IPS-18c (cell line): Measurements from ENCODE around the gene KLF13.

Source experiments
- H3K4me3 ChIP-seq: 2 replicates; pipeline ENCODE4 v1.7.0; 2013; ENCODE audit warnings: low read depth, mild to moderate bottlenecking, low read length, moderate library complexity; ENCODE audit not compliant: insufficient read depth
- H3K9me3 ChIP-seq: one replicate; pipeline ENCODE4 v1.6.1; 2013; ENCODE audit warnings: mild to moderate bottlenecking, low read length, moderate library complexity; ENCODE audit not compliant: control insufficient read depth, insufficient read depth

Gene KLF13

GRCh38 chr15:31374489-31374888 is 47.9 kb downstream of the KLF13 start:
- Histone ChIP-seq H3K9me3 (peaks cover 4% of the 10 kb centered on the region), H3K4me3 (no peak overlapping the region)

GRCh38 chr15:31374986-31375385 is 48.4 kb downstream of the KLF13 start:
- Histone ChIP-seq H3K4me3 (no peak overlapping the region), H3K9me3 (peaks cover 4% of the 10 kb centered on the region)

GRCh38 chr15:31375772-31376171 is 49.1 kb downstream of the KLF13 start:
- H3K4me3 ChIP-seq = no peak overlapping the region
- H3K9me3 ChIP-seq = peaks cover 4% of the 10 kb centered on the region

GRCh38 chr15:31376511-31376910 is 49.9 kb downstream of the KLF13 start:
- no peak overlapping the region for H3K4me3 ChIP-seq

GRCh38 chr15:31377030-31377429 is 50.4 kb downstream of the KLF13 start:
- Histone ChIP-seq H3K4me3 (no peak overlapping the region), H3K9me3 (peaks cover 4% of the 10 kb centered on the region)

More at GRCh38 chr15:31376511-31376910, 49.9 kb downstream of the KLF13 start:
- H3K9me3 ChIP-seq = peaks cover 4% of the 10 kb centered on the region

GRCh38 chr15:31378363-31378903 is 51.8 kb downstream of the KLF13 start:
- H3K4me3 ChIP-seq = no peak overlapping the region
- H3K9me3 ChIP-seq = peaks cover 4% of the 10 kb centered on the region

- H3K9me3 ChIP-seq = peaks cover 3% of the 10 kb centered on the region
Measured at GRCh38 chr15:31379042-31379441, 52.4 kb downstream of the KLF13 start.

GRCh38 chr15:31379577-31379976 is 52.9 kb downstream of the KLF13 start:
- Histone ChIP-seq H3K4me3 (no peak overlapping the region), H3K9me3 (peaks cover 2% of the 10 kb centered on the region)

More at GRCh38 chr15:31379042-31379441, 52.4 kb downstream of the KLF13 start:
- H3K4me3 ChIP-seq = no peak overlapping the region

GRCh38 chr15:31381801-31382712 is 55.4 kb downstream of the KLF13 start:
- H3K9me3 ChIP-seq = peaks cover 2% of the 10 kb centered on the region
- no peak overlapping the region for H3K4me3 ChIP-seq

- no peak overlapping the region for H3K4me3 ChIP-seq
- peaks cover 2% of the 10 kb centered on the region for H3K9me3 ChIP-seq
Measured at GRCh38 chr15:31382713-31383045, 56.0 kb downstream of the KLF13 start.

- H3K9me3 ChIP-seq = peaks cover 2% of the 10 kb centered on the region
- H3K4me3 ChIP-seq = no peak overlapping the region
Measured at GRCh38 chr15:31383139-31383538, 56.5 kb downstream of the KLF13 start.

- Histone ChIP-seq H3K4me3 (no peak overlapping the region), H3K9me3 (no peaks in the 10 kb centered on the region)
Measured at GRCh38 chr15:31384568-31384967, 57.9 kb downstream of the KLF13 start.

- no peak overlapping the region for H3K4me3 ChIP-seq
Measured at GRCh38 chr15:31385736-31386135, 59.1 kb downstream of the KLF13 start.

GRCh38 chr15:31387092-31387478 is 60.5 kb downstream of the KLF13 start:
- Histone ChIP-seq H3K9me3 (no peaks in the 10 kb centered on the region), H3K4me3 (no peak overlapping the region)

More at GRCh38 chr15:31385736-31386135, 59.1 kb downstream of the KLF13 start:
- H3K9me3 ChIP-seq = no peaks in the 10 kb centered on the region

GRCh38 chr15:31387479-31388118 is 61.0 kb downstream of the KLF13 start:
- Histone ChIP-seq H3K4me3 (no peak overlapping the region), H3K9me3 (no peaks in the 10 kb centered on the region)

- H3K9me3 ChIP-seq = no peaks in the 10 kb centered on the region
- H3K4me3 ChIP-seq = no peak overlapping the region
Measured at GRCh38 chr15:31389576-31389975, 62.9 kb downstream of the KLF13 start.

GRCh38 chr15:31390029-31390428 is 63.4 kb downstream of the KLF13 start:
- H3K4me3 ChIP-seq = no peak overlapping the region
- H3K9me3 ChIP-seq = no peaks in the 10 kb centered on the region
